HFF-Myc (cell line): ENCODE results near the gene ADCK2.
"Not testable (repeated sequence)": the region's sequence is repeated elsewhere in the genome, so short reads cannot be mapped to it uniquely, and the experiment has no call there.

Experiments
- DNase-seq: peaks from one replicate; pipeline ENCODE4 v3.0.0-alpha.2; 2011; ENCODE audit warnings: low read depth; ENCODE audit errors: extremely low read depth
- H3K4me3 ChIP-seq: replicated peaks from 2 replicates; pipeline ENCODE4 v1.5.1; 2011; ENCODE audit warnings: low read depth, mild to moderate bottlenecking, control low read depth, low read length
- TF ChIP-seq, protein P1 (sequence below): IDR thresholded peaks from 2 replicates; pipeline ENCODE4 v1.5.1; 2012; ENCODE audit warnings: mild to moderate bottlenecking, low read depth, low read length, control low read depth; ENCODE audit errors: missing control alignments

Gene ADCK2

GRCh38 chr7:140668641-140669040, 4.1 kb upstream of the ADCK2 start:
- H3K4me3 ChIP-seq, result no peak overlapping the region
- TF ChIP-seq, protein P1, sequence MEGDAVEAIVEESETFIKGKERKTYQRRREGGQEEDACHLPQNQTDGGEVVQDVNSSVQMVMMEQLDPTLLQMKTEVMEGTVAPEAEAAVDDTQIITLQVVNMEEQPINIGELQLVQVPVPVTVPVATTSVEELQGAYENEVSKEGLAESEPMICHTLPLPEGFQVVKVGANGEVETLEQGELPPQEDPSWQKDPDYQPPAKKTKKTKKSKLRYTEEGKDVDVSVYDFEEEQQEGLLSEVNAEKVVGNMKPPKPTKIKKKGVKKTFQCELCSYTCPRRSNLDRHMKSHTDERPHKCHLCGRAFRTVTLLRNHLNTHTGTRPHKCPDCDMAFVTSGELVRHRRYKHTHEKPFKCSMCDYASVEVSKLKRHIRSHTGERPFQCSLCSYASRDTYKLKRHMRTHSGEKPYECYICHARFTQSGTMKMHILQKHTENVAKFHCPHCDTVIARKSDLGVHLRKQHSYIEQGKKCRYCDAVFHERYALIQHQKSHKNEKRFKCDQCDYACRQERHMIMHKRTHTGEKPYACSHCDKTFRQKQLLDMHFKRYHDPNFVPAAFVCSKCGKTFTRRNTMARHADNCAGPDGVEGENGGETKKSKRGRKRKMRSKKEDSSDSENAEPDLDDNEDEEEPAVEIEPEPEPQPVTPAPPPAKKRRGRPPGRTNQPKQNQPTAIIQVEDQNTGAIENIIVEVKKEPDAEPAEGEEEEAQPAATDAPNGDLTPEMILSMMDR, result no peak
- DNase-seq, result no peak

DNA sequence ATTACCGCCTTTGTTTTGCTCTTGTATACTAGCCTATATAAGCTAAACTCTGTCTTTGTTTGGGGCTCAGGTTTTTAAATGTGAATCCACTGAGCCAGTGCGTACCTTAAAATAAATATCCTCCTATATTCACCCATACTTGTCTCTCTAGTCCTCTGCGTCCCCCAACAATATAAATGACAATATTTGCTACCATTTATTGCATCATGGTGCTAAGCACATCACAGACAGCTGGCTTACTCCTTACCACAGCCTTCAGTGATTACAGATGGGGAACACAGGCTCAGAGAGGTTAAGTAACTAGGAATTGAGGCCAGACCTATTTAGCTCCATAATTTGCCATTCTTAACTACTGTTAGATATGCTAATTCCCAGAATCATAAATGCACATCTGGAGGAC, 3.4 kb upstream of the ADCK2 start:
- TF ChIP-seq, protein P1, result no peak

GRCh38 chr7:140669862-140670261, 2.9 kb upstream of the ADCK2 start:
- not testable (repeated sequence) for H3K4me3 ChIP-seq, DNase-seq

More for the DNA sequence above, 3.4 kb upstream of the ADCK2 start:
- H3K4me3 ChIP-seq, result no peak overlapping the region
- DNase-seq, result no peak

- no peak overlapping the region for H3K4me3 ChIP-seq
- TF ChIP-seq, protein P1, result no peak
Measured at GRCh38 chr7:140670343-140670935, 2.3 kb upstream of the ADCK2 start.

GRCh38 chr7:140671966-140672365, 779 bp upstream of the ADCK2 start:
- no peak overlapping the region for H3K4me3 ChIP-seq

More at GRCh38 chr7:140670343-140670935, 2.3 kb upstream of the ADCK2 start:
- DNase-seq, result no peak

GRCh38 chr7:140673063-140673773, 473 bp downstream of the ADCK2 start:
- H3K4me3 ChIP-seq, result peak overlapping the region; percentile 52
- TF ChIP-seq, protein P1, result no peak
- DNase-seq, result no peak

More at GRCh38 chr7:140671966-140672365, 779 bp upstream of the ADCK2 start:
- no peak for DNase-seq
- TF ChIP-seq, protein P1, result no peak

- DNase-seq, result no peak
- TF ChIP-seq, protein P1, result no peak
- H3K4me3 ChIP-seq, result peak overlapping the region; percentile 52
Measured at GRCh38 chr7:140673774-140674155, 1.0 kb downstream of the ADCK2 start.
